Epidermal melanocyte (primary cell): ENCODE data around the gene TUBA1B.
"Not testable (repeated sequence)": the region's sequence is repeated elsewhere in the genome, so short reads cannot be mapped to it uniquely, and the experiment has no call there.

Experiments used
- DNase-seq: peaks from one replicate; pipeline ENCODE4 v3.0.0; 2011; ENCODE audit warnings: low spot score; ENCODE audit not compliant: insufficient read length

TUBA1B gene

DNA sequence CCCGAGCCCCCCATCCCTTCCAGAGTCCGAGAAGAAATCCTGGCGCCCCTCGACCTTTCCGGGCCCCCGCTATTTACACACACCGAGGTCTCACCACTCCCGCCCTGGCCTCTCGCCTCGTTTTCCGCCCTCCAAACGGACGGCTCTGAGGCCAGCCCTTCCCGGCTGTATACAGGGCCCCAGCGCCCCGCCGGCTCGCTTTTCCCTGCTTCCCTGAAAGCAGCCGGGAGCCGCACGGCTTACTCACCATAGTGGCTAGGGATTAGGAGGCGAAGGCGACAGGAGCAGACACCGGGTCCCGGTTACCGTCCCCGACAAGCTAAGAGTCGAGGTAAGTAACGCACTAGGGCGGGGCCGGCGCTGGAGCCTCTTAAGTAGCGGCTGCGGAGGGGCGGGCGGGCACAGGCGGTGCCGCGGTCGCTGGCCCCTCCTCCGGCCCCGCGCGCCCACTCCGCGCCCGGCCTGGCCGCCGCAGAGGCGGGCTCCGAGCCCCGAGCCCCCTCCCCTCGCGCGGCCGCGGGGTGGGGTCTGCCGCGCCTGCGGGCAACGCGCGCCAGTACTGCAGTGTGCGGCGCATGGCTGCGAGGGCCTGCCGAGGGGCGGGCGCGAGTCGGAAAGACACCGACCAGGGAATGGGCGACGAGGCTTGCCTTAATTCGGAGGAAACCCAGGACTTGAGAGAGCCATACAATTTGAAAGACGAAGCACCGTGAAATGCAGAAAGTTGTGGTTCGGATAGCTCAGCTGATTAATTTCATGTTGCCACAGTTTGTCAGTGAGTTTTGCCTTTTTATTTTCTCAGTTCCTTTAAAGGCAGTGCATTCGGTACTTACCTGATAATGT is at the start of gene TUBA1B:
TUBA1B (minus strand) TSS at position 345 of the 843 bp plus-strand sequence; CDS start at position 250, 95 bp downstream.
- DNase-seq: peak; percentile 79

DNA sequence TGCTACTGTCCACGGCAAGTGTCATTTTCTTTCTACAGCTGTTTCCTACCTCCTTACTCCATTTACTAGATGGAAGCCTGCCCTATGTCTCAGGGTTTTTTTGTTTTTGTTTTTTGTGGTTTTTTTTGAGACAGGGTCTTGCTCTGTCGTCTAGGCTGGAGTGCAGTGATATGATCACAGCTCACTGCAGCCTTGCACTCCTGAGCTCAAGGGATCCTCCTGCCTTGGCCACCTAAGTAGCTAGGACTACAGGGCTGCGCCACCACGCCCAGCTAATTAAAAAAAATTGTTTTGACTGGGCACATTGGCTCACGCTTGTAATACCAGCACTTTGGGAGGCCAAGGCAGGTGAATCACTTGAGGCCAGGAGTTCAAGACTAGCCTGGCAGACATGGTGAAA is 43.0 kb upstream of the TUBA1B start:
- no peak for DNase-seq

- no peak for DNase-seq
Measured at GRCh38 chr12:49170924-49171323, 39.7 kb upstream of the TUBA1B start.

DNA sequence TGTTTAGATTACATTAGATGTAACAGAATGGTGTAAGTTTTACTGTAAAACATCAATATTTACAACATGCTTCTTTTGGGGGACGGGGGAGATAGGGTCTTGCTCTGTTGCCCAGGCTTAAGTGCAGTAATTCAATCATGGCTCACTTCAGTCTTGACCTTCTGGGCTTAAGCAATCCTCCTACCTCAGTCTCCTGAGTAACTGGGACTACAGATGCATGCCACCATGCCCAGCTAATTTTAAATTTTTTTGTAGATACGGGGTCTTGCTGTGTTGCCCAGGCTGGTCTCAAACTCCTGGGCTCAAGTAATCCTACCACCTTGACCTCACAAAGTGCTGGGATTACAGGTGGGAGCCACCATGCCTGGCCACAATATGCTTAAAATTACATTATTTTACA is 33.9 kb upstream of the TUBA1B start:
- no peak for DNase-seq

DNA sequence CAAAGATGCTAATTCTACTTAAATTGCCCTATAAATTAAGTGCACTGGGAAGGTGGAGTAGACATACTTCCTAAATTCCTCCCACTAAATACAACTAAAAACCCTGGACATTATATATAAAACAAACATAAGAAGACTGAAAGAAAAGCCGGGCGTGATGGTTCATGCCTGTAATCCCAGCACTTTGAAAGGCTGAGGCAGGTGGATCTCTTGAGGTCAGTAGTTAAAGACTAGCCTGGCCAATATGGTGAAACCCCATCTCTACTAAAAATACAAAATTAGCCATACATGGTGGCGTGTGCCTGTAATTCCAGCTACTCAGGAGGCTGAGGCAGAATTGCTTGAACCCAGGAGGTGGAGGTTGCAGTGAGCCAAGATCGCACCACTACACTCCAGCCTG is 30.7 kb upstream of the TUBA1B start:
- DNase-seq: not testable (repeated sequence)

DNA sequence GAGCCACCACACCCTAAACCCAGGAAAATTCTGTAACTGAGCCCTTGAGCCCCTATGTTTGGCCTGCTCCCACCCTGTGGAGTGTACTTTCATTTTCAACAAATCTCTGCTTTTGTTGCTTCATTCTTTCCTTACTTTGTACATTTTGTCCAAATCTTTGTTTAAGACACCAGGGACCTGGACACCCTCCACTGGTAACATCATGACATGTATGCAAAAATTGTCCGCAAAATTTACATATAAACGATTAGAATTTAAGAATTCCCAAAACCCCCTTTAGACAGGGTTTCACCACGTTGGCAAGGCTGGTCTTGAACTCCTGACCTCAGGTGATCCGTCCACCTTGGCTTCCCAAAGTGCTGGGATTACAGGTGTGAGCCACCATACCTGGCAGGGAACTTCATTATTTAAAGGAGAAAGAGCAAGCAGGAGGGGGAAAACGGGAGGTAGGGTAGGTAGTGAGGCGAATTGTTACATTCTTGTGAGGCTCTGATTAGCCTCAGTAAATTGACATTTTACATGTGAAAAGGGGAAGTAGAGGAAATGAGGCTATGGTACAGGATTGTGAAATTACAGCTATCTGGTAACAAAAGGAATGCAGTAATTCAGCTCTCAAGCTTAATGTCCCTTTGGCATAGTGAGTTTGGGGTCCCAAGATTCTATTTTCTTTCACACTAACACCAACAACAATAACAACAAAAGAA is 30.0 kb upstream of the TUBA1B start:
- DNase-seq: no peak

DNA sequence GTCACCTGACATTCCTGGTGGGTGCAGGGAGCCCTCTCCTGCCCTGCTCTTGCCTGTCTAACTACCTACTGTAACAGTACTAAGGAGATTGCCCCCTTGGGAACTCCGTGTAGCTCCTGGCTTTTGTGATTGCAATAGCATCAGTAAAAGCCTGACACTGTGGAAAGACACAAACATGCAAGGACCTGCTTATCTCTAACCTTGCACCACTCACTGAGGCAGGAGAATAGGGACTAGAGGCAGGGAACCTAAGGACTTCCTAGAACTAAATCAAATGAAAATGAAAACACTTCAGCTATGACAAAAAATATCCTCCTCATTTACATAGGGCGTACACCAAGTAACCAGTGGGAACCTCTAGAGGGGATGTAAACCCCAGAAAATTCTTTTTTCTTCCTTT is 29.2 kb upstream of the TUBA1B start:
- no peak for DNase-seq

DNA sequence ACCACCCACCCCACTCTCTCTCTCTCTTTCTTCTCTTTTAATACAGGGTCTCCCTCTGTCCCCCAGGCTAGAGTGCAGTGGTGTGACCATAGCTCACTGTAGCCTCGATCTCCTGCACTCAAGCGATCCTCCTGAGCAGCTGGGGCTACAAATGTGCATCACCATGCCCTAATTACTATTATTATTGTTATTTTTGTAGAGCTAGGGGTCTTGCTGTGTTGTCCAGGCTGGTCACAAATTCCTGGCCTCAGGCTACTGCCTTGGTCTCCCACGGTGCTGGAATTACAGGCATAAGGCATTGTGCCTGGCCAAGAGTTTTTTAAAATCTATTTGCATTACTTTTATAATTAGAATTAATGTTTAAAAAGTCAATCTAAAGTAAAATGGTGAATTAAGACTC is 23.0 kb upstream of the TUBA1B start:
- DNase-seq: no peak

DNA sequence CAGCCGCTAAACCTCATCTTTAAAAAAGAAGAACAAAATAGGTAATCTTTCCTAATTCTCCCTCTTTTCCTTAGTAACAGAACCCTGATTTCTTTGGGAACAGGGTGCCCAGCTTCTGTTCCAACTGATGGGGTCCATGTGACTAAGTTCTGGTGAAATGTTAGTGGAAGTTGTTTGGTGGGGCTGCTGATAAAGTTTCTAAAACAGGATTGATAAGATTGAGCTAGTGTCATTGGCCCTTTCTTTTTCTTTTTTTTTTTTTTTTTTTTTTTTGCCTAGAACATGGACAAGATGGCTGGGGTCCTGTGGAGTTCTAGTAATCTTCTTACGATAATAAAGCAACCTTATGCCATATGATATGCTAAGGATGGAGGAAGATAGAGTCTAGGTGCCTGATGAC is 16.2 kb upstream of the TUBA1B start:
- DNase-seq: no peak

DNA sequence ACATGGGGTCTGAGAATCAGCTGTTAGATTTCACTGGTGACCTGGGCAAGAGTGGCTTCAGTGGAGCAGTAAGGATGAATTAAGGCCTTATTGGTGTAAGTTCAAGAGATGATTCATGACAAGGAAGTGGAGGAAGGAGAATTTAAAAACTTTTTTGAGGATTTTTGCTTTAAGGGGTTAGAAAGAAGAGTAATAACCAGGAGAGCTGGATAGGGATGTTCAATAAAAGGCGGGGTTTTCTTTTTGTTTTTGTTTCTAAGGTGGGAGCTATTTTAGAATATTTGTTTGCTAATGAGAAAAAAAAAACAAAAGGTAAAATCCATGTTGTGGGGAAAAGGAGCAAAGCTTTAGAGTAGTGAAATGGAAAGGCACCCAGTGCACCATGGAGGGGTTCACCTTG is 15.2 kb upstream of the TUBA1B start:
- no peak for DNase-seq

GRCh38 chr12:49144384-49144783 is 13.2 kb upstream of the TUBA1B start:
- DNase-seq: no peak

- no peak for DNase-seq
Measured at GRCh38 chr12:49138999-49139398, 7.8 kb upstream of the TUBA1B start.

DNA sequence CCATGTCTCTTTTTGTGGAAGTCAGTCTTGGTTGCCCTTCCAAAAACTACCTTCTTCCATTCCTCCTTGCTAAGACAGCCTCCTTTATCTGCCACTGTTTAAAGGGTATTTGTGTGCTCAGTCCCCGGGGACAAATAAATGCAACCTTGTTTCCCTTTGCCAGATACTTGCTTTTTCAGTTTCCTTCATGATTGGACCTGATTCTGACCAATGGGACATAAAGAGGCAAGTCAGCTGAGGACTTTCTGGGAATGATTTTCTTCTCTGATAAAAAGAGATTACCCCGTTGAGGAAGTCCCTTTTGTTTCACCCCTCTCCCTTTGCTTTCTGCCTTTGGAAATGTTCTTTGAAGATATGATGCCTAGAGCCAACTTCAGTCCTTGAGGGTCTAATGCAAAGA is 7.4 kb upstream of the TUBA1B start:
- no peak for DNase-seq

DNA sequence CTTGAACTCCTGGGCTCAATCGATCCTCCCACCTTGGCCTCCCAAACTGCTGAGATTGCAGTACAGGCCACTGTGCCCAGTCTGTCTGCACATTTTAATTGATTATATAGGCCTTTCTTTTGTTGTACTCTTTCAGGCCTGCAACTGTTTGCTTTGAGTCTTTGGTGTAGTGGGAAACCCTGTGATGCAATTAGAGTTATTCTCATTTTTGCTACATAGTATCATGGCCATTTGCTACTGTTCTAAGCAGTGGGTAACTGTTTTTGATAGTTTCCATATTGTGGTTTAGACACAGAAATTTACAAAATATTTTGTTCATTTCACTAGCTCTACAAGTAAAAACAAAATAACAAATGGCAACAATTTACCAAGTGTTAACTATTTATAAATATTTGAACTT is 6.3 kb upstream of the TUBA1B start:
- no peak for DNase-seq

- DNase-seq: not testable (repeated sequence)
Measured at GRCh38 chr12:49136997-49137396, 5.8 kb upstream of the TUBA1B start.

GRCh38 chr12:49133590-49133989 is 2.4 kb upstream of the TUBA1B start:
- no peak for DNase-seq

GRCh38 chr12:49133014-49133413 is 1.8 kb upstream of the TUBA1B start:
- DNase-seq: no peak

DNA sequence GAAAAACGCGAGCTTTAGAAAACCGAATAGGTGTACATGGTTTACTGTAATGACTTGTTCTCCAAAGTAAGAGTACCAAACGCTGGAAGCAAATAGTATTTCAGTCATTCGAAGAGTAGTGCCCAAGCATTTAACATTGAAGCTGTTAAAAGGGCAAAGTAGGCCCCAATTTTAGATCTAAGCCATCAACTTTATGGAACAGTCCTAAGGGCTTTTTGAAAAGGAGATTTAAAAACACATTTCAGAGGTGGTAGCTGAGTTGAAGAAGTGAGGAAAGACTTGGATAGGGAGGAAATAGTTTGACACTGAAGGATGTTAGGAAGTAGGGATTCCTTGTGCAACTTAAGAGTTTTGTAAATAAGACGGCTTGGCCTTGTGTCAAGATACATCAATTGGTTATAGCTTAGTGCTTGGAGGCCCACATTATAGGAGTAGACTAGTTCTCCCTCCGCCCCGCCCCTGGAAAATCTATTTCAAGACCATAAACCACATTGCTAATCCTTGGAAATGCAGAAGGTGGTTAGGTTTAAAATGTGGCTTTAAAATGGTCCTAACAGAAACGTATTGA is 783 bp upstream of the TUBA1B start:
- DNase-seq: no peak

- DNase-seq: peak; percentile 90
Measured at GRCh38 chr12:49130151-49131050, 794 bp downstream of the TUBA1B start.

DNA sequence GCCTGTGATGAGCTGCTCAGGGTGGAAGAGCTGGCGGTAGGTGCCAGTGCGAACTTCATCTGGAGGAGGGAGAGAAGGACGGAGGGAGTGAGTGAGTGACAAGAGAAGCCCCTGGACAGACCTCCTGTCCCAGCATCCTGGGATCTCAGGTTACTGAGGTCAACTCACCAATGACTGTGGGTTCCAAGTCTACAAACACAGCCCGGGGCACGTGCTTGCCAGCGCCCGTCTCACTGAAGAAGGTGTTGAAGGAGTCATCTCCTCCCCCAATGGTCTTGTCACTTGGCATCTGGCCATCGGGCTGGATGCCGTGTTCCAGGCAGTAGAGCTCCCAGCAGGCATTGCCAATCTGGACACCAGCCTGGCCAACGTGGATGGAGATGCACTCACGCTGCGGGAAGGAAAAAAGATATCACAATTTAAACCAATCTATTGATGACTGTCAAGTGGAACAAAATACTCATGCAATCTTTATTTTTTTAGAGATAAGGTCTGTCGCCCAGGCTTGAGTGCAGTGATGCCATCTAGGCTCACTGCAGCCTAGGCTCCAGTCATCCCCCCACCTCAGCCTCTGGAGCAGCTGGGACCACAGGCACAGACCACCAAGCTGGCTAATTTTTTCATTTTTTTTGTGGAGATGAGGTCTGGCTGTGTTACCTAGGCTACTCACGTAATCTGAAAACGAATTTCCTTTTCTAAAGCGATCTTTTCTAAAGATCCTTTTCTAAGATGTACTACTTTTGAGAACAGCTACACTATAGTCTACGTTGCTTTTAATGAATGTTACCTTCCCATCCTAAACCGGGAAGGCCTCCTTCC is 1.7 kb downstream of the TUBA1B start:
- no peak for DNase-seq

- DNase-seq: not testable (repeated sequence)
Measured at GRCh38 chr12:49127971-49128370, 3.2 kb downstream of the TUBA1B start.
